Measurements from ENCODE around the gene ZSCAN21.
"Not testable (repeated sequence)": the region's sequence is repeated elsewhere in the genome, so short reads cannot be mapped to it uniquely, and the experiment has no call there.

Gene ZSCAN21

DNA sequence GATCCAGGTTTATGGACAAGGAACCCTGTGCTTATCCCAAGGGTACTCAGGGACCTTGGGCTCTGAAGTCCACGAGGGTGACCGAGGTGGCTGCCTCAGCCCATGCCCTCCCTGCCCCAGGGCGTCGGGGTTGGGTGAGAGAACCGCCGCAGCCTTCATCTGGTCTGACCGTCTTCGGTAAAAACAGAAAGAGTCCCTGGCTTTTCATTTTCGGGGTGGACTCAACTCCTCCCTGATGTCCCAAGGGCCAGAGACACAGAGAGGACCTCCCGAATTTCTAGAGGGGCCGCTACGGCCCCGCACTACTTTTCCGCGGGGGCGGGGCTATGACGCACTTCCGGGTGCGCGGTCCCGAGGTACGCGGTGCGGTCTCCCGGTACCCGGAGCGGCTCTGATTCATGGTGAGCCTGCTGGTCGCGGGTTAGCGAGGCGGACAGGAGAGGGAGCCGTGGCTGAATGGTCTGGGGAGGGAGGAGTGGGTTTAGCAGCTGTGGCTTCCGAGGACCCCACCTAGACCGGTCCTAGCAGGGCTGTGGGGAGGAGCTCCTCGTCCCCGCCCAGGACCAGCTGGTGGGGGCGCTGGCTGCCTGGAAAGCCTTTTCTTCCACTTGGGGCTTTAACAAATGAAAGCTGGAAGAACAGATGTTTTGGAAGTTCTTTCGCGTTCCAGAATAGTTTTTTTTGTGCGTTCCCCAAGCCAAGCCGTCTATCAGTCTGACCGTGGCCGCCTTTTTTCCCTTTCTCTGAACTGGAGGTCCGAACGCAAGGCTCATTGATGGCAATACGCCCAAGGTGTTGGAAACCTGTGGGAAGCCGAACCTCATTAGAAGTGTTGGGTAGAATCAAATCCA lies at the start of gene ZSCAN21:
Gene ZSCAN21 (plus strand): TSS at position 334 of the 851 bp plus-strand sequence. CDS start 7,233 bp downstream, outside the sequence.
- peak within 1 kb of the TSS; percentile 96 to 97 for H3K4me3 ChIP-seq (ENCODE audit: low read length in 2 of 2)
- H3K4me1 ChIP-seq (ENCODE audit: control insufficient read depth in 2 of 2, insufficient read depth in 2 of 2, low read length in 2 of 2) = peaks cover 6 to 15% of the 10 kb centered on the region in 2 donors
- no peaks in the 10 kb centered on the region for H3K27me3 ChIP-seq (ENCODE audit: control insufficient read depth in 2 of 2, insufficient read depth in 2 of 2, low read length in 2 of 2)
- peak within 1 kb of the TSS; percentile 93 to 95 for H3K9ac ChIP-seq (ENCODE audit: low read depth in 1 of 2, low read length in 2 of 2)
- H3K36me3 ChIP-seq (ENCODE audit: control insufficient read depth in 2 of 2, insufficient read depth in 2 of 2, low read length in 2 of 2) = no peaks in the 10 kb centered on the region
- peak within 1 kb of the TSS; percentile 97 to 98 for H3K27ac ChIP-seq (ENCODE audit: low read depth in 2 of 2, low read length in 2 of 2)
- no peaks in the 10 kb centered on the region for H3K9me3 ChIP-seq (ENCODE audit: control insufficient read depth in 2 of 2, low read length in 2 of 2)

DNA sequence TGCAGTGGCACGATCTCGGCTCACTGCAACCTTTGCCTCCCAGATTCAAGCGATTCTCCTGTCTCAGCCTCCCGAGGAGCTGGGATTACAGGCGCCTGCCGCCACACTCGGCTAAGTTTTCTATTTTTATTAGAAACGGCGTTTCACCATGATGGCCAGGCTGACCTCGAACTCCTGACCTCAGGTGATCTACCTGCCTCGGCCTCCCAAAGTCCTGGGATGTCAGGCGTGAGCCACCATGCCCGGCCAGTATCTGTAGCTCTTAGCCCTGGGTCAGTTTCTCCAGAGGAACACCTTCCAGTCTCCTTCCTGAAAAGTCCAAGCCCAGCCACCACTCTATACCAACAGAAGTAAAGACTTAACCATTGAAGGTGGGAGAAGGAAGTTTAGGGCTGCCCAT lies 49.3 kb upstream of the ZSCAN21 start:
- Histone ChIP-seq H3K27ac (ENCODE audit: low read depth in 2 of 2, low read length in 2 of 2) (peak overlapping the region; percentile 75 to 78), H3K9ac (ENCODE audit: low read depth in 1 of 2, low read length in 2 of 2) (peak overlapping the region in 1 of 2 donors; percentile 57)

DNA sequence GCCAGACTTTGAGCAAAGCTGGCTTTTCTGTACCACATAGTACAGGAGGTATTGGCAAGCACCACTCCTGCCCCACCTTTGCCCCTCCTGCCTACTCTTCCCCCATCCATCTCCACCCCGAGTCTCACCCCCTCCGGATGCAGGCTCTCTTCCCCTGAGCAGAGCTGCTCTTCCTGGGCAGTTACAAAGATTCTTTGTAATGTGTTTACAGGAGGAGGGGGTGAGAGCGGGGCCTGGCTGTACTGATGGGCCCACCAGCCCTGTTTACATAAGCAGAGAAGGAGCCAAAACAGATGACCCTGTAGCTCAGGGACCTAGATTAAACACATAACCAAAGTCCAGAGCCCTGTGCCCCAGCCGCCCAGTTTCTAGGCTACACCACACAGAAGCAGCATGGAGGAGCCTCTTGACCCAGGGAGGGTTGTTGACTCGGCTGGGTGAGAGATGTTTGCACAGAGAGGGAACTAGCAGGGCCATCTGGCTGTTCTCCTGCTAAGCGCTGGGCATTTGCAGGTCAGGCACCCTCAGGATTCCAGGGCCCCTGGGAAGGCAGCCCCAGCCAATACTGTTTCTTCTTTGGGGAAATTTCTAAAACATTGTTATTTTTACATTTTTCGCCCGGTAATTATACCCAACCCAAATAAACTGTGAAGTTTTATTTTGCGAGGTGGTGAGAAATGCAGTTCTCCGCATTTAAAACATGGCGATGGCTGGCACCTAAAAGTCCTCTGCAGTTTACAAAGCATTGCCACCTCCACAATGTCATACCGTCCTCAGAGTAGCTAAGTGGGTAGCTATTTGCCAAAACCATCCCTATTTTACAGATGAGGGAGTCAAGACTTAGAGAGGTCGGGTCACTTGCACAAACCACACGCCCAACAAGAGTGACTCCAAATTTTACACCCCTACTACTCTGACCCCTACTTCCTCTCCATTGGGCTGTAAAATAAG lies 45.6 kb upstream of the ZSCAN21 start:
- Histone ChIP-seq H3K4me1 (ENCODE audit: control insufficient read depth in 2 of 2, insufficient read depth in 2 of 2, low read length in 2 of 2) (peaks cover 12 to 34% of the 10 kb centered on the region in 2 donors), H3K36me3 (ENCODE audit: control insufficient read depth in 2 of 2, insufficient read depth in 2 of 2, low read length in 2 of 2) (no peaks in the 10 kb centered on the region), H3K27ac (ENCODE audit: low read depth in 2 of 2, low read length in 2 of 2) (peak overlapping the region; percentile 77 to 85), H3K9ac (ENCODE audit: low read depth in 1 of 2, low read length in 2 of 2) (peak overlapping the region; percentile 19 to 24), H3K4me3 (ENCODE audit: low read length in 2 of 2) (no peak overlapping the region), H3K9me3 (ENCODE audit: control insufficient read depth in 2 of 2, low read length in 2 of 2) (no peaks in the 10 kb centered on the region), H3K27me3 (ENCODE audit: control insufficient read depth in 2 of 2, insufficient read depth in 2 of 2, low read length in 2 of 2) (no peaks in the 10 kb centered on the region)

More for the DNA sequence above, 49.3 kb upstream of the ZSCAN21 start:
- Histone ChIP-seq H3K27me3 (ENCODE audit: control insufficient read depth in 2 of 2, insufficient read depth in 2 of 2, low read length in 2 of 2) (no peaks in the 10 kb centered on the region), H3K9me3 (ENCODE audit: control insufficient read depth in 2 of 2, low read length in 2 of 2) (no peaks in the 10 kb centered on the region), H3K4me3 (ENCODE audit: low read length in 2 of 2) (no peak overlapping the region), H3K4me1 (ENCODE audit: control insufficient read depth in 2 of 2, insufficient read depth in 2 of 2, low read length in 2 of 2) (peaks cover 17 to 39% of the 10 kb centered on the region in 2 donors), H3K36me3 (ENCODE audit: control insufficient read depth in 2 of 2, insufficient read depth in 2 of 2, low read length in 2 of 2) (no peaks in the 10 kb centered on the region)

DNA sequence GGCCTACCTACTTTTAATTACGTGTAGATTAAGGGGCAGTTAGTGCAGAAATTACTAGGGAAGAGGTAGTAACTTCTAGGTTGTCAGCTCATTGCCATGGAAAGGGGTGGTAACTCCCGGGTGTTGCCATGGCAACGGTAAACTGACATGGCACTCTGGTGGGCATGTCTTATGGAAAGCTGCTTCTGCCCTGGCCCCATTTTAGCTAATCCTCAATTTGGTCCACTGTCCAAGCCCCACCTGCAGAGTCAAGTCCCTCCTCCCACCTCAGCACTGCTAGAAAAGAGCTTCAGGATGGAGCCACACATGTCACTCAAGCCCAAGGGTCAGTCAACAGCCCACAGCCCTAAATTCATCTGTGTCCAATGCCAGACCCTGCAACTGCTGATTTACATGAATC lies 41.7 kb upstream of the ZSCAN21 start:
- peak overlapping the region; percentile 76 to 77 for H3K27ac ChIP-seq (ENCODE audit: low read depth in 2 of 2, low read length in 2 of 2)
- peaks cover 7 to 28% of the 10 kb centered on the region in 2 donors for H3K4me1 ChIP-seq (ENCODE audit: control insufficient read depth in 2 of 2, insufficient read depth in 2 of 2, low read length in 2 of 2)
- H3K27me3 ChIP-seq (ENCODE audit: control insufficient read depth in 2 of 2, insufficient read depth in 2 of 2, low read length in 2 of 2) = no peaks in the 10 kb centered on the region
- H3K9ac ChIP-seq (ENCODE audit: low read depth in 1 of 2, low read length in 2 of 2) = no peak overlapping the region
- H3K36me3 ChIP-seq (ENCODE audit: control insufficient read depth in 2 of 2, insufficient read depth in 2 of 2, low read length in 2 of 2) = no peaks in the 10 kb centered on the region
- no peaks in the 10 kb centered on the region for H3K9me3 ChIP-seq (ENCODE audit: control insufficient read depth in 2 of 2, low read length in 2 of 2)
- no peak overlapping the region for H3K4me3 ChIP-seq (ENCODE audit: low read length in 2 of 2)

DNA sequence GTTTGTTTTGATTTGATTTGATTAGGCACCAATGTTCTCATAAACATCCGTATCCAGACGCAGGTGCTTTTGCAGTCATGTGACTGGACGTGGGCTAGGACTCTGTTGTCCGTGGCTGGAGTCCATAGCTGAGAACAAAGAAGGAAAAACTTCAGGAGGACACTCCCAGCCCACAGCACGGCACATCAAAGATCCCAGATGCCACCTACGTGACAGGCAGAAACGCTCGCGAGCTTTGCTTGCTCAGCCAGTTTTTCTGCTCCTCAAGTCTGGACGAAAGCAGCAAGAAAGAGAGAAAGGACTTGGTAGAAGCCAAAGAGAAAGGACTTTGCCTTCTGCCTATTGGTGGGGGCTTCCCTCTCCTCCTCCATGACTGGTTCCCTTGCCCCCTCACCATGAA lies 41.0 kb upstream of the ZSCAN21 start:
- Histone ChIP-seq H3K4me1 (ENCODE audit: control insufficient read depth in 2 of 2, insufficient read depth in 2 of 2, low read length in 2 of 2) (peaks cover 7 to 23% of the 10 kb centered on the region in 2 donors), H3K9ac (ENCODE audit: low read depth in 1 of 2, low read length in 2 of 2) (peak overlapping the region in 1 of 2 donors; percentile 47), H3K9me3 (ENCODE audit: control insufficient read depth in 2 of 2, low read length in 2 of 2) (no peaks in the 10 kb centered on the region), H3K4me3 (ENCODE audit: low read length in 2 of 2) (peak overlapping the region in 1 of 2 donors; percentile 22), H3K27ac (ENCODE audit: low read depth in 2 of 2, low read length in 2 of 2) (peak overlapping the region; percentile 76 to 77), H3K36me3 (ENCODE audit: control insufficient read depth in 2 of 2, insufficient read depth in 2 of 2, low read length in 2 of 2) (no peaks in the 10 kb centered on the region), H3K27me3 (ENCODE audit: control insufficient read depth in 2 of 2, insufficient read depth in 2 of 2, low read length in 2 of 2) (no peaks in the 10 kb centered on the region)

DNA sequence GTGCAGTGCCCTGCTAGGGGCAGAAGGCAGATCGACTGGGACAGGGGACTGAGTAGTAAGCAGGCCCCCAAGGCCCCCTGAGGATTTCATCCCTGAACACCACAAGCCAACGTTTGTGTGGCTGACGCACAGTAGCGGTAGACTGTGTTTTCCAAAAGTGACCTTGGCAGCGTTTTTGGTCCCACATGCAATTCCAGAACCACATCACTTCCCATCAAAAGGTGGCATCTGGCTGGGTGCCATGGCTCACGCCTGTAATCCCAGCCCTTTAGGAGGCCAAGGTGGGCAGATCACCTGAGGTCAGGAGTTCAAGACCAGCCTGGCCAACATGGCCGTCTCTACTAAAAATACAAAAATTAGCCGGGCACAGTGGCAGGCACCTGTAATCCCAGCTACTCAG lies 39.6 kb upstream of the ZSCAN21 start:
- not testable (repeated sequence) for H3K9me3 ChIP-seq (ENCODE audit: control insufficient read depth in 2 of 2, low read length in 2 of 2); H3K27ac ChIP-seq (ENCODE audit: low read depth in 2 of 2, low read length in 2 of 2); H3K4me3 ChIP-seq (ENCODE audit: low read length in 2 of 2); H3K36me3 ChIP-seq (ENCODE audit: control insufficient read depth in 2 of 2, insufficient read depth in 2 of 2, low read length in 2 of 2); H3K27me3 ChIP-seq (ENCODE audit: control insufficient read depth in 2 of 2, insufficient read depth in 2 of 2, low read length in 2 of 2); H3K9ac ChIP-seq (ENCODE audit: low read depth in 1 of 2, low read length in 2 of 2)
- peaks cover 5 to 12% of the 10 kb centered on the region in 2 donors for H3K4me1 ChIP-seq (ENCODE audit: control insufficient read depth in 2 of 2, insufficient read depth in 2 of 2, low read length in 2 of 2)

DNA sequence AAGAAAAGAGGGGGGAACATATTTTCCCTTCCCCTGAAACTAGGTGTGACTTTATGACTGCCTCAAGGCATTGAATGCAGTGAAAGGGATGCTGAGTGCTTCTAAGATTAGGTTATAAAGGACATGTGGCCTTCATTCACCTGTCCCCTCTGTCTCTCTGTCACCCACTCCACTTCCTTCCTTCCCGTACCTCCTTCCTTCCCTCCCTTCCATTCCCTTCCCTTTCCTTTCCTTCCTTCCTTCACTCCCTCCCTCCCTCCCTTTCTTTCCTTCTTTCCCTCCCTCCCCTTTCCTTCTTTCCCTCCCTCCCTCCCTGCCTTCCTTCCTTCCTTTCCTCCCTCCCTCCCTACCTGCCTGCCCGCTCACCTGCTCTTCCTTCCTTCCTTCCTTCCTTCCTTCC lies 38.7 kb upstream of the ZSCAN21 start:
- Histone ChIP-seq H3K27me3 (ENCODE audit: control insufficient read depth in 2 of 2, insufficient read depth in 2 of 2, low read length in 2 of 2) (no peaks in the 10 kb centered on the region), H3K9ac (ENCODE audit: low read depth in 1 of 2, low read length in 2 of 2) (no peak overlapping the region), H3K4me1 (ENCODE audit: control insufficient read depth in 2 of 2, insufficient read depth in 2 of 2, low read length in 2 of 2) (peaks cover 6 to 12% of the 10 kb centered on the region in 2 donors), H3K27ac (ENCODE audit: low read depth in 2 of 2, low read length in 2 of 2) (no peak overlapping the region), H3K4me3 (ENCODE audit: low read length in 2 of 2) (no peak overlapping the region), H3K36me3 (ENCODE audit: control insufficient read depth in 2 of 2, insufficient read depth in 2 of 2, low read length in 2 of 2) (no peaks in the 10 kb centered on the region), H3K9me3 (ENCODE audit: control insufficient read depth in 2 of 2, low read length in 2 of 2) (no peaks in the 10 kb centered on the region)

DNA sequence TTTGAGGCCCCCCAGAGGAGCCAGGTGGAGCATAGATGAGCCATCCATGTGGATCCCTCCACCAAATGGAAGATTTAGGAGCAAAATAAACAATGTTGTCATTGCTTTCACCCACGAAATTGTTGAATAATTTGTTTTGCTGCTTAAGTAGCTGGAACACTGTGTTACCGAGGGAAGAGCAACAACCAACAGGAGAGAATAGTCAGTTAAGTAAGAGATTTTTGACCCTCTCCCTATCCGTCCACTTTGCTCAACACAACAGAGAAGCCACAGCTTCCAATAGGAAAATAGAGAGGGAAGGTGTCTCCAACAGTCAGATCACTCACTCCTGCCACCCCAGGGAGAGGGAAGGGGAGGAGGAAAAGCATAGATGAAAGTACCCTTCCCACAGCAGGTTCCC lies 38.1 kb upstream of the ZSCAN21 start:
- H3K4me1 ChIP-seq (ENCODE audit: control insufficient read depth in 2 of 2, insufficient read depth in 2 of 2, low read length in 2 of 2) = peaks cover 9 to 18% of the 10 kb centered on the region in 2 donors
- no peaks in the 10 kb centered on the region for H3K27me3 ChIP-seq (ENCODE audit: control insufficient read depth in 2 of 2, insufficient read depth in 2 of 2, low read length in 2 of 2)
- H3K27ac ChIP-seq (ENCODE audit: low read depth in 2 of 2, low read length in 2 of 2) = no peak overlapping the region
- no peaks in the 10 kb centered on the region for H3K36me3 ChIP-seq (ENCODE audit: control insufficient read depth in 2 of 2, insufficient read depth in 2 of 2, low read length in 2 of 2)
- no peak overlapping the region for H3K9ac ChIP-seq (ENCODE audit: low read depth in 1 of 2, low read length in 2 of 2)
- no peaks in the 10 kb centered on the region for H3K9me3 ChIP-seq (ENCODE audit: control insufficient read depth in 2 of 2, low read length in 2 of 2)
- H3K4me3 ChIP-seq (ENCODE audit: low read length in 2 of 2) = no peak overlapping the region

DNA sequence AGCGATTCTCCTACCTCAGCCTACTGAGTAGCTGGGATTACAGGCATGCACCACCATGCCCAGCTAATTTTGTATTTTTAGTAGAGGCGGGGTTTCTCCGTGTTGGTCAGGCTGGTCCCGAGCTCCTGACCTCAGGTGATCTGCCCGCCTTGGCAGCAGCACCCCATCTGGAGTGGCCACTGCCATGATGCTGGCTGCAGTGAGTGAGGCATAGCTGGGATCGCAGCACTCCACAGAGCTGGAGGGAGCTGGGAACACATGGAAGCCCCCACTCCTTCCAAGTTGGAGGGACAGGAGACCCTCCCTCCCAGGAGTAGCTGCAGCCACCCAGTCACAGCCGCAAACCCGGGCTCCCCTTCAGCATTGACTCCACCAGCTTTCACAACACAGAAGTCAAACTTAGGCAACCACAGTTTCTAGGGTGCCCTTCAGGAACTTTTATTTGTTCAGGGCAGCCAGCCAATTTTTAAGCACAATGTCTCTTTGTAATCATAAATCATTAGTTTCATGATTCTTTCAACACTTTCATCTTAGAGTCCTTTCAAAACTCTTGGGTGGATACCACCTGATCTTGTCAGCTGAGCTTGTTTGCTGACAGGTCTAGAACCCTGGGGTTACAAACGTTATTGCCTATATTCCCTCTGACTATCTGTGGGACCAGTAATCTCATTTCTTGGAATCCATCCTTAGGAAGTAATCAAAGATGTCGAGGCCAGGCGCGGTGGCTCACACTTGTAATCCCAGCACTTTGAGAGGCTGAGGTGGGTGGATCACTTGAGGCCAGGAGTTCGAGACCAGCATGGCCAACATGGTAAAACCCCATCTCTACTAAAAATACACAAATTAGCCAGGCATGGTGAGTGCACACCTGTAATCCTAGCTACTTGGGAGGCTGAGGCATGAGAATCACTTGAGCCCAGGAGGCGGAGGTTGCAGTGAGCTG lies 36.9 kb upstream of the ZSCAN21 start:
- Histone ChIP-seq H3K4me1 (ENCODE audit: control insufficient read depth in 2 of 2, insufficient read depth in 2 of 2, low read length in 2 of 2) (peaks cover 18 to 25% of the 10 kb centered on the region in 2 donors), H3K27ac (ENCODE audit: low read depth in 2 of 2, low read length in 2 of 2) (peak overlapping the region in 1 of 2 donors; percentile 21)
- H3K9ac ChIP-seq (ENCODE audit: low read depth in 1 of 2, low read length in 2 of 2); H3K4me3 ChIP-seq (ENCODE audit: low read length in 2 of 2); H3K27me3 ChIP-seq (ENCODE audit: control insufficient read depth in 2 of 2, insufficient read depth in 2 of 2, low read length in 2 of 2); H3K9me3 ChIP-seq (ENCODE audit: control insufficient read depth in 2 of 2, low read length in 2 of 2); H3K36me3 ChIP-seq (ENCODE audit: control insufficient read depth in 2 of 2, insufficient read depth in 2 of 2, low read length in 2 of 2): not testable (repeated sequence)

Data from mucosa of rectum (tissue), 2 donors.